ENCODE data around the gene SLX9. TPM values are rescaled to one million over a fixed set of nuclear protein-coding genes. Genes with fewer than 3 reads are reported as not detected.
"Not testable (repeated sequence)": the region's sequence is repeated elsewhere in the genome, so short reads cannot be mapped to it uniquely, and the experiment has no call there.

Gene SLX9
- total and polyA plus RNA-seq, 8 donors: 10.5 to 21.7 (median 13.6) TPM

- ATAC-seq (no peak), FAIRE-seq (no peak), DNase-seq (no peak)
- peaks cover 0 to 4% (median 0%) of the 10 kb centered on the region in 4 donors for H3K27me3 ChIP-seq
- no peak overlapping the region for H3K27ac ChIP-seq
- H3K36me3 ChIP-seq: no peaks in the 10 kb centered on the region
- TF ChIP-seq, protein P1, sequence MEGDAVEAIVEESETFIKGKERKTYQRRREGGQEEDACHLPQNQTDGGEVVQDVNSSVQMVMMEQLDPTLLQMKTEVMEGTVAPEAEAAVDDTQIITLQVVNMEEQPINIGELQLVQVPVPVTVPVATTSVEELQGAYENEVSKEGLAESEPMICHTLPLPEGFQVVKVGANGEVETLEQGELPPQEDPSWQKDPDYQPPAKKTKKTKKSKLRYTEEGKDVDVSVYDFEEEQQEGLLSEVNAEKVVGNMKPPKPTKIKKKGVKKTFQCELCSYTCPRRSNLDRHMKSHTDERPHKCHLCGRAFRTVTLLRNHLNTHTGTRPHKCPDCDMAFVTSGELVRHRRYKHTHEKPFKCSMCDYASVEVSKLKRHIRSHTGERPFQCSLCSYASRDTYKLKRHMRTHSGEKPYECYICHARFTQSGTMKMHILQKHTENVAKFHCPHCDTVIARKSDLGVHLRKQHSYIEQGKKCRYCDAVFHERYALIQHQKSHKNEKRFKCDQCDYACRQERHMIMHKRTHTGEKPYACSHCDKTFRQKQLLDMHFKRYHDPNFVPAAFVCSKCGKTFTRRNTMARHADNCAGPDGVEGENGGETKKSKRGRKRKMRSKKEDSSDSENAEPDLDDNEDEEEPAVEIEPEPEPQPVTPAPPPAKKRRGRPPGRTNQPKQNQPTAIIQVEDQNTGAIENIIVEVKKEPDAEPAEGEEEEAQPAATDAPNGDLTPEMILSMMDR (IDR thresholded peaks at IDR 0.05): no peak
- peaks cover 0 to 2% (median under 1%) of the 10 kb centered on the region in 3 donors for H3K4me1 ChIP-seq
- intact Hi-C loops (cut with DNase I): no loop called here
- no peak overlapping the region for H3K4me3 ChIP-seq
- WGBS, 2 donors: 3 to 8% methylated on average over 4 of the region's 4 CpGs
- no peaks in the 10 kb centered on the region for H3K9me3 ChIP-seq
These were observed 12.6 kb upstream of the SLX9 start for GRCh38 chr21:44927259-44927586.

DNA sequence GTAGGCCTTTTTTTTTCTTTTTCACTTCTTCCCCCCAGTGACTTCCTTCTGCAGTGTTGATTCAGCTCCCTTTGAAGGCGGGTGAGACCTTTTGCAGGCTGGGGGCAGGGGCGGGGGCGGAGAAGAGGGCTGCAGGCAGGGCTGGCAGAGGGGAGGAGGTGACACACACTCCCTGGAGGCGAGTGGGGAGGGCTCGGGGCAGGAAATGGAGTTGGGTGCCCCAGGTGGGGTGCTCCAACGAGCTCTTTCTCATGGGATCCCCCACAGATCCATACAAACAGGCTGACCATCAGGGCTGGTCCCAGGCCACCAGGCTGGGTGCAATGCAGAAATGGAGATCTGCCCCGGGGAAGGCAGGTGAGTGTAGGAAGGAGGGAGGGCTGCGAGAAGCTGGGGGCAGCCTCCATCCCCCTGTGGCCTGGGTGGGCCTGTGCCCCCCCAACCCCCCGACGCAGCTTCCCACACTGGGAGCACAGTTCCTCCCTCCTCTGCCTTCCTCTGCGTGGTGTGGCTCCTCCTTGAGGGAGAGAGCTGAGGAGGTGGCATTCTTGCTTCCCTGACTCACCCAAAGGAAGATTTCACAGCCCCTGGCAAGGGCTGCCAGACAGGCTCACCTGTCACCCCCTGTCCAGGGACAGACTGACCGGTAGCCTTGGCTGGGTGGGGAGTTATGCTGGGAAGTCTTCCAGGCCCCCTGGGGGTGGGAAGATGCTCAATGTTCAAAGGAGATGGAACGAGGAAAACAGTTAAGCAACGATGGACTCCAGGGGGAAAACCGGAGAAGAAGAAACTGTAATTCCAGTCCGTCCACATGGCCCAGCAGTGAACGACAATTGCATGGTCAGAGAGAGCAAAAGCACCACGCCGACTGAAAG, 12.0 kb upstream of the SLX9 start:
- Histone ChIP-seq H3K4me1 (peaks cover 0 to 7% (median 7%) of the 10 kb centered on the region in 3 donors), H3K27me3 (peaks cover 0 to 4% (median 0%) of the 10 kb centered on the region in 4 donors), H3K27ac (no peak overlapping the region), H3K9me3 (no peaks in the 10 kb centered on the region), H3K36me3 (no peaks in the 10 kb centered on the region), H3K4me3 (peak overlapping the region in 1 of 4 donors; percentile 7)
- whole genome bisulfite sequencing, 2 donors: 5 to 8% methylated on average over 19 of the region's 19 CpGs
- peak in 3 of 4 donors; percentile 29 to 54 (median 43) for ATAC-seq
- FAIRE-seq: no peak
- intact Hi-C loops (cut with DNase I): no loop called here
- DNase-seq: peak in 2 of 6 donors; percentile 37 to 50
- TF ChIP-seq, protein P1 (IDR thresholded peaks at IDR 0.05): no peak

DNA sequence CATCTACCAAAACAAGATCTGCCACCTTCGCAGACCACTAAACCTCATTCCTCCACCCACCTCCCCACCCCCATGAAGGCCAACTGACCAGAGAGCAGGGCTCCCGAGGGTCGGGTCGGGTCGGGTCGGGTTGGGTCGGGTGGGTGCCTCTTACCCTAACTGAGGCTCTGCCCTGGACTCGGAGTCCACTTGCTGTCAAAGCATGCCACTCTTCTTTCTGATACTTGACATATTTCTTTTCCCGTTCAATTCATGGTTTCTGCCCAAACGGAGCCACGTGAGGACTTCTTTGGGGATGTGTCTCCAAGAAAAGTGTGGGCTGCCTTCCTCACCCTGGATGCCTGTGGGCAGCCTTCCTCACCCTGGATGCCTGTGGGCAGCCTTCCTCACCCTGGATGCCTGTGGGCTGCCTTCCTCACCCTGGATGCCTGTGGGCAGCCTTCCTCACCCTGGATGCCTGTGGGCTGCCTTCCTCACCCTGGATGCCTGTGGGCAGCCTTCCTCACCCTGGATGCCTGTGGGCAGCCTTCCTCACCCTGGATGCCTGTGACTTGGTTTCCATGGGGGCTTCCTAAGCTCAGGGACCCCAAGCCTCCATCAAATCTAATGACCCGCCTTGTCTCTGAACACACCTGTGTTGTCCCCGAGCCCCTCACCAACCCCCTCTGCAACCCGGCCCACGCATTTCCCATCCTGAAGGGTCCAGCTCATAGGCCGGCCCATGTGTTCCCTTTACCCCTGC, 11.2 kb upstream of the SLX9 start:
- DNase-seq: peak in 1 of 6 donors; percentile 41
- H3K4me1 ChIP-seq; H3K27me3 ChIP-seq; H3K36me3 ChIP-seq; intact Hi-C loops (cut with DNase I); ATAC-seq; H3K9me3 ChIP-seq; H3K4me3 ChIP-seq; H3K27ac ChIP-seq; FAIRE-seq: not testable (repeated sequence)
- 33 to 48% methylated on average over 16 of the region's 16 CpGs for WGBS, 2 donors

DNA sequence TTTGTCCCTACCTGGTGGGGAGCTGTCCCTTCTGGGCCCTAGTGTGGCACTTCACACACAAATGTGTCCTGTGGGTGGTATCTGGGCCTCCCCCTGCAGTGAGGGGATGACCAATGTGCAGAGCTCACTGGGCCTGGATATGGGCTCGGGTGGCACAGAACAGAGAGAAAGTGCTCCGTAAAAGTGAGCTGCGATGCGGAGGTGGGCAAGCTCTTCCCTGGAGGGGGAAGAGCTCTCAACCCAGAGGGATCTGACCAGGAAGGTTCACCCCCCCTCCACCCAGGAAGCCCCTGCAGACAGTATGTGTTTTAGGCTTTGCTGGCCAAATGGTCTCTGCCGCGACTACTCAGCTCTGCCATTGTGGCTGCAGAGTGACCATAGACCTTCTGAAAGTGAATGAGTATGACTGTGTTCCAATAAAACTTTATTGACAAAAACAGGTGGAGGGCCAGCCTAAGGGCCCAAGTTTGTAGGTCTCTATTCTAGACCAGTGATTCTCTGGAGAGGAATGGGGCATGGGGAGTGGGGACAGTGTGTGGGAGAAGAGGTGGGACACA, 10.5 kb upstream of the SLX9 start:
- Histone ChIP-seq H3K27ac (no peak overlapping the region), H3K27me3 (peaks cover 0 to 4% (median 0%) of the 10 kb centered on the region in 4 donors), H3K4me3 (no peak overlapping the region), H3K4me1 (peaks cover 0 to 9% (median 8%) of the 10 kb centered on the region in 3 donors), H3K9me3 (no peaks in the 10 kb centered on the region), H3K36me3 (no peaks in the 10 kb centered on the region)
- peak in 1 of 6 donors; percentile 35 for DNase-seq
- TF ChIP-seq, protein P1 (IDR thresholded peaks at IDR 0.05): no peak
- intact Hi-C loops (cut with DNase I): no loop called here
- no peak for ATAC-seq
- 74 to 91% methylated on average over 6 of the region's 6 CpGs for WGBS, 2 donors
- no peak for FAIRE-seq
